GM21515 (cell line): Measurements from ENCODE around the gene LGALS4.
"Not testable (repeated sequence)": the region's sequence is repeated elsewhere in the genome, so short reads cannot be mapped to it uniquely, and the experiment has no call there.

Source experiments
- ATAC-seq: cut with Tn5 transposase; IDR thresholded peaks from one replicate; pipeline ENCODE4 v1.9.1; 2021; ENCODE audit not compliant: unreplicated experiment

The LGALS4 gene

DNA sequence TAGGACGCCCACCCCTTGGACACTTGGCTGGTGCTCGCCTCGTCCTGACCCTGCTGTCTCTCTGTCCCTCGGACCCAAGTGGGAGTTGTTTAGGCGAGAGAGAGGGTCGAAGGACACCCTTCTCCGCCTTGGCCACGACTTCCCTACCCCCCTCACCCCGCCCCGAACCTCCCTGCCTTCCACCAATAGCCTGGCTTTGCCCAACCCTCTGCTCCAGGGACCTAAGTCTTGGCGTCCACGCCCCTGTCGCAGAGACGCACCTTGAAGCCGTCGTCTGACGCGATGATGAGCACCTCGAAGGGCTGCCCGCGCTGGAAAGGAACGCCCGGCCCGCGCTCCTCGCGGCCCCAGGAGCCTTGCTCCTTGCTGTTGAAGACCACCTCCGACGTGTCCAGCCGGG is 41.2 kb downstream of the LGALS4 start:
- not testable (repeated sequence) for ATAC-seq

DNA sequence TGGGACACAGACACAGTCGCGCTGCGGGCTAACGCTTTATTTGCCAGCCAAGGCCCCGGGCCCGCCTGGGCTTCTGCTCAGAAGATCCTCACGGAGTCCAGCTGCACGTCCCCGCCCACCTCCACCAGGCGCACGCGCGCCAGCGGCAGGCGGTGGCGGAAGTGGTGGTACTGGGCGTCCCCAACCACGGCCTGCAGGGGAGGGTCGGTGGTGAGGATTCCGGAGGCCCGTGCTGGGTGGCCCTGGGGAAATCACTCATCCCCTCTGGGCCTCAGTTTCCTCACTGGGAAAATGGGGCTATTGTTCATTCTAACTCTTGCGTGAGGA is 41.8 kb downstream of the LGALS4 start:
- not testable (repeated sequence) for ATAC-seq

DNA sequence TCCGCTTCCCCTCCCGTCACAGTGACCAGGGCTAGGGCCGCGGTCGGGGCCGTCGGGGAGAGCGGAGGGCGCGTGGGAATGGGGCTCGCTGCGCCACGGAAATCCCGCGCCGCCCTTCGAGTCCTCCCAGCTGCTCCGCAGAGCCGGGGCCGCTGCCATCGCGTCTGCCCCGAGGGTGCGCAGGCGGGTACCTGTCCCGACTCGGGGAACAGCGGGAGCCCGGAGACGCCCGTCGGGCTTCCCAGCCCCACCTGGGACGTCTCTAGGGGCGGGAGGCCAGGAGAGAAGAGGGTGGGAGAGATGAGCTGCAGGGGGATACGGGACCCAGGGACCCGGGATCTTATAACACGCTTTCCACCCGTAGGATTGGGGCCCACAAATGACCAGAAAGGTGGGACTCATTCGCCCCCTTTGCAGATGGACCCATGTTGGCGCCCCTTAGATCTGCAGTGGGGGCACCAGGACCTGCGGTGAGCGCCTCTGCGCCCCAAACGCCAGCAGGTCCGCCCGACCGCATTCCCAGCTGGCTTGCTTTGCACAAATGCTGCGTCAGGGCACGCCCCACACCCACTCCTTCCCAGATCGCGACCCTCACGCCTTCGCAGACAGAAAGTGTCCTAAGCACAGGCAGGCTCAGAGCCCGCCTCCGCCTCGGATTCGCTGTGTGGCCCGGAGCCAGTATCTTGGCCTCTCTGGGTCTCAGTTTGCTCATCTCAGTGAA is 42.4 kb downstream of the LGALS4 start:
- not testable (repeated sequence) for ATAC-seq

- ATAC-seq: peak; percentile 53
These were observed 43.0 kb downstream of the LGALS4 start for GRCh38 chr19:38769635-38770211.

GRCh38 chr19:38766276-38767047 is 46.3 kb downstream of the LGALS4 start:
- ATAC-seq: no peak

GRCh38 chr19:38765214-38765613 is 47.5 kb downstream of the LGALS4 start:
- no peak for ATAC-seq

DNA sequence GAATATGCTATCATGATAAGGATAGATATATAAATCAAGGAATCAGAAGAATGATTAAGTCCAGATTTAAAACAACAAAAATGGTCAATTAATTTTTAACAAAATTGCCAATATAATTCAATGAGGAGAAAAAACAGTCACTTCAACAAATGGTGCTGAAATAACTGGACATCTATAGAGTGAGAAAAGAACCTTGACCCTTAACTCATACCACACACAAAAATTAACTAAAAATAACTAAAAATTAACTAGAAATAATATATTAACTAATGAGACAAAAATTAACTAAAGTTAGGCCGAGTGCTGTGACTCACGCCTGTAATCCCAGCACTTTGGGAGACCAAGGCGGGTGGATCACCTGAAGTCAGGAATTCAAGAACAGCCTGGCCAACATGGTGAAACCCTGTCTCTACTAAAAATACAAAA is 48.9 kb downstream of the LGALS4 start:
- ATAC-seq: no peak

- not testable (repeated sequence) for ATAC-seq
These were observed 50.8 kb downstream of the LGALS4 start for GRCh38 chr19:38761884-38762389.

- ATAC-seq: not testable (repeated sequence)
These were observed 51.8 kb downstream of the LGALS4 start for GRCh38 chr19:38760805-38761517.

- no peak for ATAC-seq
These were observed 53.1 kb downstream of the LGALS4 start for GRCh38 chr19:38759590-38760003.

DNA sequence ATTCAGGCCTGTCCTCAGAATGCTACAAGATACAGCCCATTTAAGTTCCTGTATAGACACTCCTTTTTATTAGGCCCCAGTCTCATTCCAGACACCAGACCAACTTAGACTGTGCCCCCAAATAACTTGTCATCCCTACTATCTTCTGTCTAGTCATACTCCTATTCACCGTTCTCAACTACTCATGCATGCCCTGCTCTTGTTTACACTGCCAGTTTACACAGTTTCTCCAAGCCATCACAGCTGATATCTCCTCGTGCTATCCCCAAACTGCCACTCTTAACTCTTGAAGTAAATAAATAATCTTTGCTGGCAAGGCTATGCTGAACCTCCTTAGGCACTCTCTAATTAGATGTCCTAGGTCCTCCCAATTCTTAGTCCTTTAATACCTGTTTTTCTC is 58.5 kb downstream of the LGALS4 start:
- not testable (repeated sequence) for ATAC-seq

DNA sequence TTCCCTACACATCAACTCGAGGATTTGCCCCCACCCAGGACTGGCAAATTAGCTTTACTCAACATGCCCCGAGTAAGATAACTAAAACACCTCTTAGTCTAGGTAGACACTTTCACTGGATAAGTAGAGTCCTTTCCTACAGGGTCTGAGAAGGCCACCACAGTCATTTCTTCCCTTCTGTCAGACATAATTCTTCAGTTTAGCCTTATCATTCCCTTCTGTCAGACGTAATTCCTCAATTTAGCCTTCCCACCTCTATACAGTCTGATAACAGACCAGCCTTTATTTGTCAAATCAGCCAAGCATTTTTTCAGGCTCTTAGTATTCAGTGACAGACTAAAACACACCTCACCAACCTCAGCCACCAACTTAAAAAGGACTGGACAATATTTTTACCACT is 59.0 kb downstream of the LGALS4 start:
- ATAC-seq: not testable (repeated sequence)
